SW 1271 (cell line): ENCODE results near the gene UNKL.

Experiments
- DNase-seq, 2 experiments: peaks; one replicate each; lab custom pipeline; 2025; lab: John Stamatoyannopoulos, UW

The UNKL gene

DNA sequence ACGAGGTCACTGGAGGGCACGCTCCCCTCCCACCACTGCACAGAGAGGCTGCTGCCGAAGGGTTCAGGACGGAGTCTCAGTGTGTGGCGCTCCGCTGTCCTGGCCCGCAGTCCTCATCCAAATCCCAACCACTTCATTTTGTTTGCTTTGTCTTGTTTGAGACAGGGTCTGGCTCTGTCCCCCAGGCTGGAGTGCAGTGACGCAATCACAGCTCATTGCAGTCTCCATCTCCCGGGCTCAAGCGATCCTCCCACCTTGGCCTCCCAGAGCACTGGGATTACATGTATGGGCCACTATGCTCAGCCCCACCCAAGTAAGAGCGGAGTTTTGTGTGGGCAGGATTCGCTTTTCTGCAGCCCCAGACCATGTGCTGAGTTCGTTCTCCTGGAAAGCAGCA is 12.7 kb downstream of the UNKL start:
- DNase-seq, result no peak

DNA sequence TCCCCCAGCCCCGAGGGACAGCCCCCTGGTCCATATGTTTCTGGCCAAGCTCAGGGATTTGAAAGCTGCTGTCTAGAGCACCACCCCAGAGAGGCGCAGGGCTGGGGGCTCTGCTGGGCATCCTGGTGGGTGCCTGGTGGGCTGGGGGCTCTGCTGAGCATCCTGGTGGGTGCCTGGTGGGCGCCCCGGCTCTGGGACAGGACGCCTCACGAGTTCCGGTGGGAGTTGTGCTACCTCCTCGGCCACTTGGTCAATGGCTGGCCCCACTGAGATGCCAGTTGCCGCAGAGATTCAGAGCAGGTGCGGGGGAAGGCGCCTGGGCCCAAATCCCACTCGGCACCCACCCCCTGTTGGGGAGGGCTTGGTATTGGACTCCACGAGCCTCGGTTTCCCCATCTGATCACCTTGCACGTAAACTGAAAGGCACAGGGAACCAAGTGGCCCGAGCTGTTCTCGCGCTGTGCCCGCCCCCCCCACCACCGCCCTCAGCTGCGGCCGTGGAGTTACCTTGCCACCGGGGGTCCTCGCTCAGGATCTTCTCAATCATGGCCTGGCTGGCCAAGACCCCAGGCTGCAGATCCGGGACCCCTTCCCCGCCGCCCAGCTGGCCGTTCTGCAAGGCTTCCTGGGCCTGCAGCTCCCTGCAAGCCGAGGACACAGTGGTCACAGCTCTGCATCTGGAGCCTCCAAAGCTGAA is 13.3 kb downstream of the UNKL start:
- DNase-seq, result no peak

DNA sequence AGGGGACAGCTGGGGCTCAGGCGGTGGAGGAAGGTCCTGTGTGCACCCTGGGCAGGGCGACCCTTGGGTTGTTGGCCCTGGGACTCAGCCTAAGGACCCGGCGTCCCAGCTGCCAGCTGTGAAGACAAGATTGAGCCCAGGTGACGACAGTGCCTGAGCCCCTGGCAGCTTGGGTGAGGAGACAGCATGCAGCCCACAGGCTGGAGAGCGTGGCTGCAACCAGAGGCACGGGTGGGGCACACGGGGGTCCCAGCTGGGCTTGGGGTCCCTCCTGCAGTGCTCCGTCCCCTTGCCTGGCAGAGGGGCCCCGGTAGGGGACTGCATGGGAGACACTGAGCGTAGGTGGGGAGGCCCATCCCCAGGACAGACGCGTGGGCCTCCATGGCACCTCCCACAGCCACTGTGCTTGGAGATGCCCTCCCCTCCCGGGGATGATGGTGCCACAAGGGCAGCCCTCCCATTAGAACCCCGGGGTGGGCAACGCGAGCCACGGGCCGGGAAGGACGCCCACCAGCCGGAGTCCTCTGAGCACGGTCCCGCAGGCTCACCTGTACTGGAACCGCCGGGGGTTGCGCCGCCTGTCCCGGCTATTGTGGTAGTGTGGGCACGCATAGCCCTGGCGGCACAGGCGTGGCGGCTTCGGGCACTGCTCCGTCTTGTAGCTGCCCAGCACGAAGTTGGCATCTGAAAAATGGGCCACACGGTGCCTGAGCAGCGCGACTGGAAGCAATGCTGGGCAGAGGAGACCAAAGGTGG is 15.5 kb downstream of the UNKL start:
- no peak for DNase-seq

DNA sequence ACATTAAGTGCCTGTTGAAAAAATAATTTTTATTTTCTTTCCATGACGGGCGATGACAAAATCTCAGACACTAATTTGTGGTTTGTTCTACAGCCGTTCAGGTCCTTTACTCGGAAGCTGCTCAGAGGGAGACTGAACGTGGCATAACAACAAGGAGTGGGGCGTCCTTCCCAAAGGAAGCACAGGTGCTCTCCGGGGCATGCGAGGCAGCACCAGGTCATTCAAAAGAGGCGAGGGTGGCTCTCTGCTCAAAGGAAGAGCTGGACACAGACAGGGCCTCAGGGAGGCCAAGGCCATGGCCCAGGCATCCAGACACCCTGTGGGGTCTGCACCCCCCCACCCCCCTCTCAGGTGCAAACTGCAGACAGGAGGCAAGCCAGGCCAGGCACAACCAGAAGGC is 16.2 kb downstream of the UNKL start:
- no peak for DNase-seq

DNA sequence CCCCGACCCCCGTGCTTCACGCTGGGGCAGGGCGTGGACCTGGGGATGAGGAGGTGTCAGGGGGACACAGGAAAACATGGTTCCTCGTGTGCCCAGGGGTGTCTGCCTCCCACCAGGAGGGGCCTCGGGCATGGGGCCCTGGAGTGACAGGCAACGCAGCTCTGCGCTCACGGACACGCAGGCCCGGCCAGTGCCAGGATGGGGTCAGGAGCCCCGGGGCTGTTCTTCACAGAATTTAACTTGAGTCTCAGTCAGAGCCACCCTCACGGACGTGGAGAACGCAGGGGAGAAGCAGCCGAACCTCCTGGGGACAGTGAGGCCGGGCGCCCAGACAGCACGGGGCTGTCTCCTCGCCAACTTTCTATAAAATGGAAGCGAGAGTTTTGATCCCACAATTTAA is 16.7 kb downstream of the UNKL start:
- no peak for DNase-seq

DNA sequence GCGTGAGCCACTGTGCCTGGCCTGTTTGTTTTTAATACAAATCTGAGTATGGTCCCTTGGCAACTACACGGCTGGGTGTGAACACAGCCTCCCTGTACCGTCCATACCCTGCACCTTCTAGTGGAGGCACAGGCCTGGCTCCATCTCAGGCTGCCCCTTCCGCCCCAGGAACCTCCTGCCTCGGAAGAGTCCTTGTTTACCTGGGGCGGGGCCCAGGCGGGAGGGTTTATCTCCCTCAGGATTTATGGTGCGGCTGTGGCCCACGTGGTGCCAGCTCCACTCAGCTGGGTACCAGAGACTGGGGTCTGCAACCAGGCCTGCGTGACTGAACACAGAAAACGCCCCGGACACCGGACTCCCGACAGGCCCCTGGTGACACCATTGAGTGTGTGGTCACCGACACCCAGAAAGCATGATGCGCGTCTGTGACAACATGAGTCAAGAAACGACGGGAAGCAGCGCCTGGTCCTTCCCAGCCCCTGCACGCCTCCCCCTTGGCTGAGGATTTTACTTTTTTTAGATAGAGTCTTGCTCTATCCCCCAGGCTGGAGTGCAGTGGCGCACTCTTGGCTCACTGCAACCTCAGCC is 19.0 kb downstream of the UNKL start:
- DNase-seq, result no peak

DNA sequence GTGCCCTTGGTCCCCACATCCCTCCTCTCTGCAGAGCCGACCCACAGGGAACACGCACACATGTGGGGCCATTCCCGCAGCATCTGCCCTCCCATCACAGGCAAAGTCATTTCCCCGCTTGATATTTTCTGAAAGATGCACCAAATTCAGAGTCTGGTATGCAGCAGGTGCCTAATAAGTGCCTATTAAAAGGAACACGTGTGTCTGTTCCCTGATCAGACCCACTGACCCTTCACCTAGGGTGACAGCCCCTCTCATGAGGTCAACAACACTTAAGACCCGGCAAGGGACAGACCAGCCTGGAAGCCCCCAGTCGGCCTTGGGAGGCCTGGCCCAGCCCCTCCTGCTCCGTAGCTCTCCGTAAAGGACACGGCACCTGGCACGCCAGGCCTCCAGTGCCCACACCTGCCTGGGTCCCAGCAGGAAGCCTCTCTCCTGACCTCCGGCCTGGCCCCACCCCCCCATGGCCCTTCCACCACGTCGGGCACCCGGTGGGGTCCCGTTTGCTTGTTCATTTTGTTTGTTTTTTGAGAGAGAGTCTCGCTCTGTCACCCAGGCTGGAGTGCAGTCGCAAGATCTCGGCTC is 20.0 kb downstream of the UNKL start:
- no peak for DNase-seq

DNA sequence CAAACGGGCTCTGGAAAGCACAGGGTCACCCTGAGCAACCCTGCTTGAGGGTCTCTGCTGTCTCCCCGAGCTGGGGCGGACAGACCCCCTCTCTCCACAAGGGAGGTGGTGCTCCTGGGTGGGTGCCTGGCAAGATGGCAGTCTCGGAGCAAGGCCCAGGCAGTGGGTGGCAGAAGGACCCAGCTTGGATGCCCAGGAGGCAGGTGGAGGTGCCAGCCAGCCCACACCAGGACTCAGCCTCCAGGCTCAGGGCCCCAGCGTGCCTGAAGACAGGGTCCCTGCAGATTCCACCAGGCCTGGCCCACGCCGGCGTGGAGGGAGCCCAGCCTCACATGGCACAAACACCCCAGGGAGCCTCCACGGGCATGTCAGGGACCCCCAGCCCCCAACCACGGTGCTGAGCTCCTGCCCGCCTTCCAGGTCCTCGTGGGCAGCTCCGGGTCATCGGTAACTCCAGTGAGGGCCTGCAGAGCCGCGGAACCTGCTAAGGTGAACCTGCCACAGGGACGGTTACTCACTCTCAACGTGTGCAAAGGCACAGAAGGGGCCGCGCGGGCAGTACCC is 20.8 kb downstream of the UNKL start:
- DNase-seq, result no peak

DNA sequence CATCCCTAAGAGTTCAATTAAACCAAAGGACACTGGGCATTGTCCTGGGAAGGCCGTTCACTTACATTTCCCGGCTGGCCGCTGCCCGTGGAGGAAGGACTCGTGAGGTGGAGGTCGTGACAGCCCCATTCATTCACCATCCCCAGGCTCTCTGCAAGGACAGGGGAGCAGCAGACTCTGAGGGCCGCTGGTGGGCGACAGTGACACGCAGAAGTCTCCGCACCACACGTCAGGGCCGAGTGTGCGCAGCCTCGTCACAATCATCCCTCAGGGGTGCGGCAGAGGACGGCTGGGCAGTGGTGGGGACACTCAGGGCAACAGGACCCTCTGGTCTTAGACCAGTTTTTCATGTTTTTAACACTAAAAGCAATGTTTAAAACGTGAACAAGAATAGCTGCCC is 21.7 kb downstream of the UNKL start:
- DNase-seq, result no peak

DNA sequence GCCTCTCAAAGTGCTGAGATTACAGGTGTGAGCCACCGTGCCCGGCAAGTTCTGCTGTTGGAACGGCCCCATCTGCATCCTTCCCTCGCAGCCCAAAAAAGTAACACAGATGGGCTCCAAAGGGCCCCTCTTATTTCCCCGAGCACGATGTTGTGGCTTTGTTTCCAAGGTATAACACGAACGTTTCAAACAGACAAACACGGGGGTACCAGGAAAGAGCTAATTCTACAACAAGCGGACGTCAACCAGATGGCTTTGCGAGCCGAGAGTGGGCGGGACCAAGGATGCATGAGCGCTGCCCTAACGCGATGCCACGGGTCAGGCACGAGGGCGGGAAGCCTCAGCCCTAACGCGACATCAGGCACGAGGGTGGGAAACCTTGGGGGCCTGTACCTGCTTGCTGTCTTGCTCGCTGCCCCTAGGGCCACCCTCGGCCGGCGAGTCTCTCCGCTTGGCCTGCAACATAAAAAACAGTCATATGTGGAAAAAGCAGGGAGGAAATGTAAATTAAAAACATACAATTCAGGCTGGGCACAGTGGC is 24.2 kb downstream of the UNKL start:
- DNase-seq, result no peak

DNA sequence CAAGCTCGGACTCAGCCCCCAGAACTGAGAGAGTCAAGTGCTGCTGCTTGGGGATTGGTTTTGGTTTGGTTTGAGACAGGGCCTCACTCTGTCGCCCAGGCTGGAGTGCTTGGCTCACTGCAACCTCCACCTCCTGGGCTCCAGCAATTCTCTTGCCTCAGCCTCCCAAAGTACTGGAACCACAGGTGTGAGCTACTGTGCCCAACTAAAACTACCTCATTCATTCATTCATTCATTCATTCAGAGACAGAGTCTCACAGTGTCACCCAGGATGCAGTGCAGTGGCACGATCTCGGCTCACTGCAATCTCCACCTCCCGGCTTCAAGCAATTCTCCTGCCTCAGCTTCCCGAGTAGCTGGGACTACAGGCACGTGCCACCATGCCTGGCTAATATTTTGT is 24.7 kb downstream of the UNKL start:
- no peak for DNase-seq

DNA sequence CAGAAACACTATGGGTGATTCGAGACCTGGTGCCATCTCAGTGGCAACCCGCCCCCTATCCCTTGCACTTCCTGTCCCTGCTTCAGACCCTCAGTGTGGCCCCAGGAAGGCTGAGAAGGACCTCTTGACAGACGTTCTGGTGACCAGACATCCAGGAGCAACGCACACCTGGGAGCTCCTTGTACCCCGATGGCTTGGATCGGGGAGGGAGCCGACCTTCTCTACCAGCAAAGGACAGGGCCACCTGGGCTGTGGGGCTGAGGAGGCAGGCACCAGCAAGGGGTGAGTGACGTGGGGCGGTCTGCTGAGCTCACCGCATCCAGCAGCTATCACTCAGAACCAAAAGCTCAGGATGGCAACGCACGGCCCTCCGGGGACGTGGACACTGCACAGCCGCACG is 27.2 kb downstream of the UNKL start:
- DNase-seq, result no peak

DNA sequence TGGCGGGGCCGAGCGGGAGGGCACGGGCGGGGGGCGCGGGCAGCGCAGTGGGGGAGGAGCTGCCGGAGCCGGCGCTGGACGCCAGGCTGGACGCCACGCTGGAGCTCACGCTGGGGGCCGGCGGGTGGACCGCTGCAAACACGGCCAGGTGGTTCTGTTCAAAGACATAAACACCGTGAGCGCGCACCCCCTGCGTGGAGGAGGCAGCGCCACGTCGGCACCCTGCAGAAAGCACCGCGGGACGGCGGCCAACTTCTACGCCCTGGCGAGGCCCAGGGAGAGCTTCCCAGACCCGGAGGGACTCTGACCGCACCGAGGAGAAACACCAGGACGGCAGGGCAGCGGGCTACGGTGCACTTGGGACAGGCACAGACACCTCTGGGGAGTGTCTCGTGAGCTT is 29.3 kb downstream of the UNKL start:
- no peak for DNase-seq

DNA sequence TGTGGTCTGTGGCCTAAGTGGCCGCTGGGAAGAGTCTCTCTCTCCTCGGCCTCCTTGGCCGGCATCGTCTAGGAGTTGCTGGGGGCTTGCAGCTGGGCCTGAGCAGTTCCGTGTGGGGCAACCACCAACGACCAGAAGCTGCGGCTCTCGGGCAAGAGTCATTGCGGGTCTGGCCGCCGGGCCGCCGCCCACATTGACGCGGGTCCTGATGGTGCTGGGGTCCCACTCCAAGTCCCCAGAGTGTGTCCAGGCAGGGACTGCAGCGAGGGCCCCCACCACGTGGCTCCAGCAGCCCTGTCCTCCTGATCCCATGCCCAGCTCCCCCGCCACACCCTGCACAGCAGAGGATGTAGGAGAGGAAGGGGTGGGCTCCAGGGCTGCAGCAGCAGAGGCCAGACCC is 30.9 kb downstream of the UNKL start:
- no peak for DNase-seq

DNA sequence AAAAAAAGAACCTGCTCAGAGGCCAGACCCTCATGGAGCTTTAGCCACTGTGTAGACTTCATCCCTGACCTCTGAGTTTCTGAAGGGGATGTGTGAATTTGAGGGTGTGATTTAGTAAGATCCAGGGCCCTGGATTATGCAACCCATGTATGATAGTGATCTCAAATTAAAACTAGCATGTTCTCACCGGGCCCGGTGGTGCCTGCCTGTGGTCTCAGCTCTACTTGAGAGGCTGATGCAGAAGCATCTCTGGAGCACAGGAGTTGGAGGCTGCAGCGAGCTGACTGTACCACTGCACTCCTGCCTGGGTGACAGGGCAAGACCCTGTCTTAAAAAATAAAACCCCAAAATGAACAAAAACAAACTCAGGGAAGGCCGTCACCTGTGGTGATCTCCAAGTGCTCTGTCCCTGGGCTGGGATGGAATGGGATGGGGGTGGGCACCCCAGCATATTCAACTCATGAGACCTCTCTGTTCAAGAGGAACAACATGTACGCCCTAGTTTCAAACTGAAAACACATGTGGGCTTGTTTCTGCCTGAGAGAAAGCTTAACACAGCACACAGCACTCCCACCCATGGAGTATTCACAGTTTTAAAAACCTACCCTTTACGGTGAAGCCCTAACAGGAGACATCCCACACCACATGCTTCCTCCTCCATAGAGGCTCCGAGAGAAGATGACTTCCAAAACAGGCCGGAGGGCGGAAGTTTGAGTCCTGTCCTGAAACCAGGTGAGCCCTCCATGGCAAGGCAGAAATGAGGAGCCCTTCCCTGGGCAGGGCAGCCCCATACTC is 32.7 kb downstream of the UNKL start:
- DNase-seq, result no peak

DNA sequence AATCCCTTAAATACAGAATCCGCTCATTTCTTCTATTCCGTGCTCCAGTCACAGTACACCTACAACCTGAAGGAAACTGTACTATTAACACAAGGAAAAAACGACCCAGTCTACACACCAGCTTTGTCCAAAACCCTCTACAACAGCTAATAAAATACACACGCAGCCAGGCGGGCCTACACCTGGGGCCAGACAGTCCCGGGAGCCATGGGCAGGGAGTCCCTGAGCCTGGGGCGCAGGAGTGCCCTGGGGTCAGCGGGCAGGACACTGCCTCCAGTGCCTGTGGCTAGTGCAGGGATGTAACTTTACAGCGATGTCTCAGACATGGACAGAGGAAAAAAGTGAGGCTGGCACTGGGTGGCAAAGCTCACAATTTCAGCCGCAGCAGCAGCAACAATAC is 34.3 kb downstream of the UNKL start:
- no peak for DNase-seq

DNA sequence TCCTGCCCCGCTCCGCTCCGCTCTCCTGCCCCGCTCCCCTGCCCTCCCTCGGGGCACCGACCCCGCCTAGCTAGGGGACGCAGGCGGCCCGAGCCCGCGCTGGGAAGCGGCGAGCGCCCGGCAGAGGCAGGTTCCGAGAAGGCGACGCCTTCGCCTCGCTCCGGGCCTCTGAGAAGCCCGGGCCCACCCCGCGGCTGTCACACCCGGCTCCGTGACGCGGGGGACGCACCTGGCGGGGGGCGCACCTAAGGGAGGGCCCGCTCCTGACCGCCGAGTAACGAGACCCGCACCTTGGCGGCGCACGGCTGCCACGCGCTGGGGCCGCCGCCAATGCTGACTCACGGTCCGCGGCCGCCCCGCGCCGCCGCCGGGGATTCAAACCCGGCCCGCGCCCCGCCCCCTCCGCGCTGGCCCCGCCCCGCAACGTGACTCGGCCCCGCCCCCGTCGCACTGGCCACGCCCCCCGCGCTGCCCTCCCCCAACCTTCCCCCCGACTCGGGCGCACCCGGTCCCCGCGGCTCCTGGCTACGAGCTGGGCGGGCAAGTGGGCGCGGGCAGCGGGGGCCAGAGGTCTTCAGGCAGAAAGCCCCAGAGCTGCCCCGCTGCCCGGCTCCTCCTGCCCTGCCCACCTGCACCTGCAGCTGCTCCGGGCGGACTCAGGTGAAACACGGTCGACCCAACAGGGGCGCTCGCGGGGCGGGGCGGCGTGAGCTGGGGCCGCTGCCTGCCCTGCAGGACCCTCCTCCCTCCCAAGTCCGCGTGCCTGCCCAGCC is 35.0 kb downstream of the UNKL start:
- no peak for DNase-seq

DNA sequence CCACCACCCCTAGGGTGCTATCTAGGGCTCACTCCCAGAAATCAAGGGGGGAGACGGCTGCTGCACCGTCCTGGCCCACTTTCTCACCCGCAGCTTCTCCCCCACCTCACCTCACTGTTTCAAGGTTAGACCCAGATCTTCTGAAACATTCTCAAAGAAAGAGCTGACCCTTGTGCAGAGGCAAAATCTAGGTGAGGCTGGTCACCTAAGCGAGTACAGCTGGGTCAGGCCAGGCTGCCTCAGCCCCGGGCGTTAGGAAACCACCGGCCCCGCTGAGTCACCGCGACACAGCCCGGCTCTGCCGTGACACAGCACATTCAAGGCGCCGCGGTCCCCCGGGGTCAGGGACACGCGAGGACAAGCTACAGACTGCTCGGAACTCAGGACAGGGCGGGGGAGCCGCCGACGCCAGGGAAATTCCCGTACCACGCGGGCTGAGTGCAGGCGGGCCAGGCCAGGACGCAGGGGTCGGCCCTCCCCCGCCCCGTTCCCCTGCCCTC is 35.6 kb downstream of the UNKL start:
- peak in 1 of 2 experiments; percentile 11 for DNase-seq

DNA sequence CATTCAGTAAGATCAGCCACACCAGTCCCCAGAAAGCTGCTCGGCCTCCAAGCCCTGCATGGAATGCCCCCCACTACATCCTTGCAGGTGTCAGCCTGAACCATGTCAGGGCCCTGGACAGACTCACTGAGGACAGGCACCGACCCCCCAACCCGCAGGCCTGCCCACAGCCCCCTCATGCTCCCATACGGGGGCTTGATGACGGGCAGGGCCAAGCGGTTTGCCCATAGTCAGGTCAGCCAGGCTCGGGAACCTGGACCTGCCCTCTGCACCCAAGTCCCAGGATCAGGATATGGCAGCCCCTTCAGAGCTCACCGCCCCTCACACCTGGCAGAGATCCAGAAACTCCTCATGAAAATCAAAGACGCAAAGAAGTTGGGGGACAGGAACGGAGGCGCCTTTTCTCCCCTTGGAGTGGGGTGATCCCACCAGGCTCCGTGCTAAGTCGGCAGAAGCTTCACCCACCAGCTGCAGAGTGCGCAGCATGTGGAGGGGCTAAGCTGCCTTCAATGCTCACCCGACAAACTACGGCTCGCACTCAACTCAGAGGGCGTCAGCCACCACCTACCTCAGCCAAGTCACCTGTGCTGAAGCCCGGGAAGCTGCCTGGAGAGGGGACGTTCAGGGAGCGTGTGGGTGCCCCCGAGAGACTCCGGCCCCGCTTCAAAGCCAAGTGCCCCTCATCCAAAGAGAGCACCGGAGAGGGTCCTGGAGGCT is 36.3 kb downstream of the UNKL start:
- DNase-seq, result no peak

DNA sequence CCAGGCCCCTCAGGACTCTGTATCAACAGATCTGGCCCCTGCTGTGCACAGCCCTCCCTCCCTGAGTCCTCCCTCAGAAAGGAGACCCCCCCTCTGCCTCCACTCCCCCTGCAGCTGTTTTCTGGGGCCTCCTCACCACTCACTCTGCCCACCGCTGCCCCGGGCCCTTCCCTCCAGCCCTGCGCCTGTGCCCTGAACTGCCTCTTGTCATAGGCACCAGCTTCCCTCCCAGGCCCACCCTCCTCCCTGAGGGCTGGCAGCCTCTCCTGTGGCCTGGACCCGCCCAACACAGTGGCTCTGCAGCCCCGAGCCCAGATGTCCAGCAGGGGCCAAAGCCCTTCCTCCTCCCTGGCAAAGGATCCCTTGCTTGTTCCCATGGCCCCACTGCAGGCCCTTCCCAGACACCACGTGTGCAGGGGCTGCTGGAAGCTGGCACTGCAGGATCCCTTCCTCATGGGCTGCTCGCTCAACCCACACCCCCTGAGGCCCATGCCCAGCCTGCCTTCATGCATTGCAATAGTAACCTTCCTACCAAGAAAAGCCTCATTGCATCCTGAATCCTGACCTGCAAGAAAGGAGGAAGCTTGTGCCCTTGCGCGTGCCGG is 37.0 kb downstream of the UNKL start:
- no peak for DNase-seq
